GM19324 (cell line): Measurements from ENCODE around the gene PNLDC1.
A peak's percentile ranks its signal among the peaks of the same experiment; 100 is the strongest.
"Not testable (repeated sequence)": the region's sequence is repeated elsewhere in the genome, so short reads cannot be mapped to it uniquely, and the experiment has no call there.

Source experiments
- ATAC-seq: cut with Tn5 transposase; IDR thresholded peaks from one replicate; pipeline ENCODE4 v1.9.1; 2021; ENCODE audit warnings: mild to moderate bottlenecking, moderate library complexity; ENCODE audit not compliant: unreplicated experiment, low FRiP score

Gene PNLDC1

DNA sequence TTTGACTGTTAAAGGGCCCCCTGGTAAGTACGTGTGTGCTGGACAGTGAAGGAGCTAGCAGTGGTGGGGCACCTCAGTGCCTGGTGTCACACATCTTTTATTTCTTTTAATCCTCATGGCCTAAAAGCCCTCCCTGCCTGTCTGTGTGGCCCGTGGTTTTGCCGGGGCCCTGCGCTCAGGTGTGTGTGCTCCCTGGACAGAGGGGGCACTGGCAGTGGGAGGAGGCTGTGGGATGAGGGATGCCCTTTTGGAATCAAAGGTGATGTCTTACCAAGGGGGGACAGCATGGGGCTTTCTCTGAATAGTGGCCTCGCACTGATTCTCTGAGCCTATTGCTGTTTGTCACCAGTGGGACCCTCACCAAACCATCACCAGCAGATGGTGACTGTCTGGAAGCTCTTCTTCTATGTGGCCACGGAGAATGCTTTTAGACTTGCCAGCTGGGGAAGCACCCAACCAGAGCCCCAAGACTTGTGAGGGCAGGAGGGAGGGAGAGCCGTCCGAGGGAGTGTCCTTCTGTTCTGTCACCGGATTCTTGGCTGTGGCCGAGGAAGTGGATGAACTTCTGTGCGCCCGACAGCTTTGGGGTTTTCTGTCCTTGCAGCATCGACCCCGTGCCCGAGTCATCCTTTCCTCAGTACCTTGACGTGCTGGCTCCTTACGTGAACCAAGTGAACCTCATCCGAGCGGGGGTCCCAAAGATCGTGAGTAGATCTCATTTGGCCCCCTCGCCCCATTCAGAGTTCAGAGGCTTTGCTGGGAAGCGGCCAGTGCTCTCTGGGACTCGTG lies 18.1 kb downstream of the PNLDC1 start:
- no peak for ATAC-seq

- no peak for ATAC-seq
These were observed 19.0 kb downstream of the PNLDC1 start for GRCh38 chr6:159819098-159819497.

DNA sequence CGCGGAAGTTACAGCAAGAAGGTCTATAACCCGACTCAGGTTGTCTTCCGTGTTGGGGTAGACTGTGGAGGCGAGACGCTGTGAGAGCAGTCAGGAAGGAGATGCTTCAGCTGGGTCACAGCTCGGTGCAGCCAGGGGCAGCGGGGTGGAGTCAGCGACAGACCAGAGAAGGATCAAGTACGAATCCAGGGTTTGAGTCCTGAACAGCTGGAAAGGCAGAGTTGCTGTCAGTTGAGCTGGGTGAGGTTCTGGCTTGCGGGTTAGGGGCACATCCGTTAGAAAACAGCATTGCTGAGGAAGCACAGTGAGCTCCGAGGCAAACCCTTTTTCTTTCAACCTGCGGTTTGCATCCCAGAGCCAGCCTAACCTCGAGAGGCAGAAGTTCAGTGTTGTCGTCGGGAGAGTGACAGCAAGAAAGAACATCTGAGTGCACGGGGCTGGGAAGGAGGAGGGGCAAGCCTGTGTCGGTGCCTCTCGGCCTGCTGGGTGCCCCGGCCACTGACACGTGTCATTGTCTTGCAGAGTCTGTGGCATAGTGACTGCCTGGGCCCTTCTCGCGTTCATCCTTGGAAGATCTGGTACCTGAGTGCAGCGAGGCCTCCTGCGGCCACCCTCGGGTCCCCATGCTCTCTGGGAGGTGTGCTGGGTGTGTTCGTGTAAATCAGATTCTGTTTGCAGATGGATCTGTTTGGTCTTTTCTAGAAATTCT lies 20.0 kb downstream of the PNLDC1 start:
- ATAC-seq, result peak; percentile 75

- no peak for ATAC-seq
These were observed 21.0 kb downstream of the PNLDC1 start for GRCh38 chr6:159821122-159821521.

DNA sequence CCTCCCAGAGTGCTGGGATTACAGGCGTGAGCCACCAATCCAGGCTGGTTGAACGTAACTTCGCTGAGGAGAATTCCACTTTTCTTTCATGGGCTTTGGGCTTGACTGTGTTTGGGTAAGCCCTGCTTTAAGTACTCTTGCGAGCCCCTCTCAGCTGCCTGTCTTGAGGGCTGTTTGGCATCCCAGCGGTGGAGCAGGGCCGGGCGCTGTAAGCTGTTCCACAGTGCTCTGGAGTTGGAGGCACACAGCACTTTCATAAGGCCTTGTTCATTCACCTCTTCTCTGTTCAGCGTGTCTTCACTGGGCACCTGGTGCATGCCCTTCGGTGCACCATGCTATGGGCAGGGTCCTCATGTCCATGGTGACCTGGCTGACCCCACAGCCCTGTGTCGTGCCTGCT lies 21.6 kb downstream of the PNLDC1 start:
- no peak for ATAC-seq

- ATAC-seq, result no peak
These were observed 23.9 kb downstream of the PNLDC1 start for GRCh38 chr6:159823953-159824352.

DNA sequence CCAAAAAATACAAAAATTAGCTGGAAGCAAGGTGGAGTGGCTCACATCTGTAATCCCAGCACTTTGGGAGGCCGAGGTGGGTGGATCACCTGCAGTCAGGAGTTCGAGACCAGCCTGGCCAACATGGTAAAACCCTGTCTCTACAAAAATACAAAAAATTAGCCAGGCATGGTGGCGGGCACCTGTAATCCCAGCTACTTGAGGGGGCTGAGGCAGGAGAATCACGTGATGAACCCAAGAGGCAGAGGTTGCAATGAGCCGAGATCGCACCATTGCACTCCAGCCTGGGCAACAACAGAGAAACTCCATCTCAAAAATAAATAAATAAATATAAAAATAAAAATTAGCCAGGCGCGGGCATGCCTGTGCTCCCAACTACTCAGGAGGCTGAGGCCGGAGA lies 24.6 kb downstream of the PNLDC1 start:
- ATAC-seq, result not testable (repeated sequence)

GRCh38 chr6:159826004-159826403 lies 25.9 kb downstream of the PNLDC1 start:
- ATAC-seq, result no peak

DNA sequence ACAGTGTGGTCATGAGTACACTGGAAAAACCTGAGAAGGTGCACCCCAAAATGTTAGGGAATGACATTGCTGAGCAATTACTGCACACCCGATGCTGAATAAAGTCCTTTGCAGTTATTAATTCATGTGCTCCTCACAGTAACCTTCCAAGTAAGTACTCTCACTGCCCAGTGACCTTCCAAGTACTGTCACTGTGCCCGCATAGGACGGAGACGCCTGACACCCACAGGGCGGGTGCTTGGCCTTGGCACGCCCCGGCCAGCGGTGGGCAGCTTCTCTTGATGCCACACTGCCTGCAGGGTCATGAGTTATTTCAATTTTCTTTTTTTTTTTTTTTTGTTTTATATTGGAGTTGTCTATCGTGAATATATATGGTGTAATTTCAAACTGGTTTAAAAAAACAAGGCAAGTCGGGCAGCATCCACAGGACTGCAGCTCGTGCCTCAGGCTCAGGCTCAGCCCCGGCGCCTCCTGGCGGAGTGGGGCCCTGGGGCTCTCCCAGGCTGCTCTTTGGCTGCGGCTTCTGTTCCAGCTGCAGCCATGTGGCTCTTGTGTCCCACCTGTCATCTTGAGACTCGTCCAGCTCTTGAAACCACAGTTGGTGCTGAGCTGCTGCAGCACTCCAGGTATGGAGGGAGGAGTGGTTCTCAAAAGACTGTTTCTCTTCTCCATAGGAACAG lies 27.0 kb downstream of the PNLDC1 start:
- no peak for ATAC-seq

DNA sequence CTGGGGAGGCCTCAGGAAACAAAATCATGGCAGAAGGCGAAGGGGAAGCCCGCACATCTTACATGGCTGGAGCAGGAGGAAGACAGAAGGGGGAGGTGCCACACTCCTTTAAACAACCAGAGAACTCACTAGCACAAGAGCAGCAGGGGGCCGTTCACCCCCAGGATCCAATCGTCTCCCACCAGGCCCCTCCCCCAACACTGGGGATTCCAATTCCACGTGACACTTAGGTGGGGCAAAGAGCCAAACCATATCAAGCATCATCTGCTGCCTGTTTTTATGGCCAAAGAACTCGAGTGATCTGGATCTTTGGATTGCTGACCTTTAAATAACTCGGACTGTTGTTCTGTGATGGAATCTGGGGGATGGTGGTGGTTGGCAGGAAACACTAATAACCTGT lies 28.0 kb downstream of the PNLDC1 start:
- no peak for ATAC-seq

GRCh38 chr6:159829526-159829925 lies 29.4 kb downstream of the PNLDC1 start:
- no peak for ATAC-seq

- ATAC-seq, result no peak
These were observed 30.7 kb downstream of the PNLDC1 start for GRCh38 chr6:159830501-159831372.

DNA sequence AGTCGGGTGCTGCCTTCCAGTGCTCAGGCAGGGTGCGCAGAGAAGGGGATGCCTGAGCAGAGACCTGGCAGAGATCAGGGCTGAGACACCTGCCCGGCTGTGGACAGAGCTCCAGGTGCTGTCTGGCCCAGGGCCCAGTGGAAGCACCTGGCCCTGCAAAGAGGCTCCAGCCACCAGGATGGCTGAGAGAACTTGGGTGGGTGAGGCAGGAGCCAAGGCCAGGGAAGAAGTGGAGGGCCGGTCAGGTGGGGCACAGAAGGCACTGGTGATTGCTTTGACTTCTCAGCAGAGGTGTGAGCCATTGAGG lies 31.2 kb downstream of the PNLDC1 start:
- no peak for ATAC-seq

- ATAC-seq, result no peak
These were observed 32.9 kb downstream of the PNLDC1 start for GRCh38 chr6:159832946-159833345.

DNA sequence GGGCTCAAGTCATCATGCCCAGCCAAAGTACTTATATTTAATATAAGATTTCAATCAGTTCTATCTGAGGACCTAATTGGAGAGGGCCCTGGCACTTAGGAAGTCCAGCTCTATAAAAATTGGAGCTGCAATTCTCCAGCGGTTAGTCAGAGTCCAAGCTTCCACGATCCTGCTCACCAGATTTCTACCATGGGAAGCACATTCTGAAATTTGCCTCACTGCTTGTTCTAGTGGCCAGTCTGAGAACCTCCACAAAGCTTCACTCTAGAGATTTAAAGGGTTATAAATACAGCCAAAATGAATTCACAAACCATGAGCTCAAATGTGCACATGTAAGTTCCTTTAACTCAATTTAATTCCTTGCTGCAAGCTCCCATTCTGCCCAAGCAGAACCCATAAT lies 33.5 kb downstream of the PNLDC1 start:
- ATAC-seq, result no peak

DNA sequence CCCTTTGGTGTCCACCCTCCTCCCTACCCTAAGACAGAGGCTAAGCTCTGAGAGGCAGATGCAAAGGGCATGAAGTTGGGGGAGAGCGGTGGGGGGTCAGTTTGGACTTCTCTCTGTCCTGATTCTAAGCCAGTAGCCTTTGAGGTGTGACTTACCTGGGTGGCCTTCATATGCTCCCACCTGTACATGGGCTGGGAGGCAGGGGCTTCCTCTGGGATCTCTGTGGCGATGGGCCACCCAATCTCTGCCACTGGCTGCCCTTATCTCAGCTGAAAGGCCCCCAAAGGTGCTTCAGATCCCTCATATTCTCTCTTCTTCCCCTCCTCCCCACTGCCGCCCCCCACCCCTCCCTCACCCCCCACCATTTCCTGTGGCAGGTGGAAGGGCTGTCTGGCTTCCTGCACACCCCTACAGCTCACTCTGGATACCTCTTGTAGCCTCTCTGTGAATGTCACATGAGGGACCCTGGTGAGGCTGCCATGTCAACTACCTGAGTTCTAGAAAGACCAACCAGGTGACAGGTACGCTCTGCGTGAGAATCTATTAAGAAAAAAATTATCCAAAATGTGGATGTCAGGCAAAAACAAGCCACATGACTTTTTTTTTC lies 34.0 kb downstream of the PNLDC1 start:
- ATAC-seq, result no peak

GRCh38 chr6:159836718-159837490 lies 36.8 kb downstream of the PNLDC1 start:
- ATAC-seq, result no peak

GRCh38 chr6:159837511-159837910 lies 37.4 kb downstream of the PNLDC1 start:
- no peak for ATAC-seq

DNA sequence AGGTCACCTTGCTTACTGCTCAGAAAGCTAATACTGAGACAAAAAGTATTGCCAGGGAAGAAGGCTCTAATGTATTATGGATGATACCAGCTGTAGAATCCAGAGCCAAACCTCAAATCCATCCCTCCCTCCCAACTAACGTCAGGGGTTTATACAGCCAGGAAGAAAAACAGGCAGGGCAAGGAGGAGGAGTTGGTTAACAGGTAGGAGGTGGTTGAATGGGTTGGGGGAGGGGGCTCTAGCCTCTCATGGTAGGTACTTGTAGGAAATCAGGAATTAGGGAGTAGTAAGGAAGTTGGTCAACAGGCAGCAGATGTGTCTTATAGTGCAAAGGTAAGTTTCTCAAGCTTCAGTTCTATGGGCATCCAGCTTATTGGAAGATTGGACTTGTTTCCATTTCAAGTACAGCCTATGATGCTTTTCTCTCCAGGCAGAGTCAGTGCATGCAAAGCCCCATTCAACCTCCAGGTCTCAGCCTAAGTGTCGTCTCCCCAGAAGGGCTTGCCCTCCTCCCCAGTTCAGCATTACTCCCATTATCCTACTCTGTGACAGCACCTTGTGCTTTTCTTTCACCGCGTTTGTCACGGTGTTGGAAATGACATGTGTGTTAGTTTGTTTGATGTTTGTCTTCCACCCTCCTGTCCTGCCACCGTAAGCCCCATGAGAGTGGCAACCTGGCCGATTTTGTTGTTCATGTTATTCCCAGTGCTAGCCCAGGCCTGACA lies 38.1 kb downstream of the PNLDC1 start:
- ATAC-seq, result no peak
